SK-N-SH (cell line): ENCODE data around the gene GRIP2. TPM values are rescaled to one million over a fixed set of nuclear protein-coding genes. Genes with fewer than 3 reads are reported as not detected.

Experiments
- CTCF ChIA-PET: fragments of 300-600, 350-600 bp; formaldehyde crosslinking; extraction: SDS; loops from one replicate; lab custom pipeline; 2021; lab: Yijun Ruan, JAX
- POLR2A ChIA-PET: fragments of 350-600 bp; sonication (Branson Sonifier 250); formaldehyde crosslinking; extraction: SDS; loops from one replicate; lab custom pipeline; 2020; ENCODE audit warnings: antibody characterized with exemption, inconsistent platforms; lab: Yijun Ruan, JAX
- DNase-seq: peaks from one replicate; pipeline ENCODE4 v3.0.0; 2012
- H2AFZ ChIP-seq: fragments of 200-600 bp; sonication (generic); 2 replicates; pipeline ENCODE4 v1.8.1; 2016; ENCODE audit warnings: antibody characterized with exemption, mild to moderate bottlenecking, low read depth
- H3F3A ChIP-seq: fragments of 200-600 bp; sonication (generic); replicated peaks from 2 replicates; pipeline ENCODE3; 2016; ENCODE audit warnings: antibody characterized with exemption, mild to moderate bottlenecking; ENCODE audit not compliant: insufficient read depth
- H3K27ac ChIP-seq, 2 experiments: fragments of 200-500 bp in 1 of 2; fragments of 200-600 bp in 1 of 2; sonication (Bioruptor generic) in 1 of 2; sonication (generic), shearing (Covaris generic) in 1 of 2; 2 replicates each; pipeline versions ENCODE4 v1.5.1 to v1.6.1; 2014 to 2016; ENCODE audit warnings: low read depth in 2 of 2, inconsistent platforms in 1 of 2, low read length in 1 of 2, mild to moderate bottlenecking in 1 of 2, mixed read lengths in 1 of 2
- H3K27me3 ChIP-seq: fragments of 200-600 bp; sonication (generic), shearing (Covaris generic); 2 replicates; pipeline ENCODE4 v1.6.1; 2016; ENCODE audit warnings: mixed run types; ENCODE audit not compliant: insufficient read depth
- H3K36me3 ChIP-seq, 2 experiments: fragments of 200-500 bp in 1 of 2; fragments of 200-600 bp in 1 of 2; sonication (Bioruptor generic) in 1 of 2; sonication (generic) in 1 of 2; replicated peaks in 1 of 2; 2 replicates each; pipeline versions ENCODE3 to v1.5.1; 2014 to 2016; ENCODE audit warnings: low read length in 1 of 2, mild to moderate bottlenecking in 1 of 2; ENCODE audit not compliant: insufficient read depth in 2 of 2, control insufficient read depth in 1 of 2
- H3K4me1 ChIP-seq, 2 experiments: fragments of 200-500 bp in 1 of 2; fragments of 200-600 bp in 1 of 2; sonication (Bioruptor generic) in 1 of 2; sonication (generic), shearing (Covaris generic) in 1 of 2; 2 replicates each; pipeline versions ENCODE4 v1.5.1 to v1.6.1; 2014 to 2016; ENCODE audit warnings: low read depth in 1 of 2, low read length in 1 of 2, mixed run types in 1 of 2; ENCODE audit not compliant: insufficient read depth in 2 of 2, control insufficient read depth in 1 of 2
- H3K4me2 ChIP-seq: fragments of 200-600 bp; sonication (generic), shearing (Covaris generic); 2 replicates; pipeline ENCODE4 v1.6.1; 2017; ENCODE audit warnings: mixed run types
- H3K4me3 ChIP-seq, 2 experiments: fragments of 200-500 bp in 1 of 2; fragments of 200-600 bp in 1 of 2; sonication (Bioruptor generic) in 1 of 2; sonication (generic), shearing (Covaris generic) in 1 of 2; 2 replicates each; pipeline versions ENCODE4 v1.5.1 to v1.8.1; 2014 to 2016; ENCODE audit warnings: low read depth in 2 of 2, inconsistent platforms in 1 of 2, low read length in 1 of 2, mild to moderate bottlenecking in 1 of 2, mixed read lengths in 1 of 2, moderate library complexity in 1 of 2
- H3K79me2 ChIP-seq: fragments of 200-600 bp; sonication (generic); 2 replicates; pipeline ENCODE4 v1.8.1; 2017; ENCODE audit warnings: mild to moderate bottlenecking; ENCODE audit not compliant: insufficient read depth
- H3K9ac ChIP-seq: fragments of 200-600 bp; sonication (generic); 2 replicates; pipeline ENCODE4 v1.6.1; 2017; ENCODE audit warnings: mixed run types
- H3K9me2 ChIP-seq: fragments of 200-600 bp; sonication (generic); 2 replicates; pipeline ENCODE4 v1.6.1; 2017; ENCODE audit warnings: mixed run types
- H3K9me3 ChIP-seq: fragments of 200-600 bp; sonication (generic); 2 replicates; pipeline ENCODE4 v1.6.1; 2017; ENCODE audit warnings: mixed run types, mild to moderate bottlenecking, moderate library complexity
- H4K20me1 ChIP-seq: fragments of 200-600 bp; sonication (generic); 2 replicates; pipeline ENCODE4 v1.6.1; 2017; ENCODE audit warnings: mild to moderate bottlenecking, mixed run types; ENCODE audit not compliant: insufficient read depth
- ELF1 ChIP-seq: IDR thresholded peaks from 2 replicates; pipeline ENCODE4 v1.4.0; 2012
- FOSL2 ChIP-seq: IDR thresholded peaks from 2 replicates; pipeline ENCODE4 v1.4.0; 2012; ENCODE audit warnings: low read depth, mild to moderate bottlenecking, moderate library complexity, borderline replicate concordance
- FOXJ3 ChIP-seq: sonication (generic); formaldehyde crosslinking; IDR thresholded peaks from 2 replicates; pipeline ENCODE4 v1.5.1; 2020; ENCODE audit warnings: mild to moderate bottlenecking, missing genetic modification reagents
- FOXM1 ChIP-seq: IDR thresholded peaks from 2 replicates; pipeline ENCODE4 v1.4.0; 2012; ENCODE audit warnings: low read depth, mild to moderate bottlenecking
- GABPA ChIP-seq: IDR thresholded peaks from 2 replicates; pipeline ENCODE4 v1.4.0; 2012; ENCODE audit warnings: low read depth, mild to moderate bottlenecking
- MAX ChIP-seq: IDR thresholded peaks from 2 replicates; pipeline ENCODE4 v1.4.0; 2012; ENCODE audit warnings: low read depth
- MEF2A ChIP-seq: IDR thresholded peaks from 2 replicates; pipeline ENCODE4 v1.4.0; 2012; ENCODE audit warnings: low read depth, borderline replicate concordance
- NFIC ChIP-seq: IDR thresholded peaks from 2 replicates; pipeline ENCODE4 v1.4.0; 2012; ENCODE audit warnings: borderline replicate concordance
- POLR2AphosphoS5 ChIP-seq: IDR thresholded peaks from 2 replicates; pipeline ENCODE4 v1.6.1; 2012; ENCODE audit warnings: low read depth, low read length
- REST ChIP-seq: IDR thresholded peaks from 2 replicates; pipeline ENCODE4 v1.6.1; 2012; ENCODE audit warnings: mild to moderate bottlenecking, low read depth, low read length, moderate library complexity
- SIN3A ChIP-seq: IDR thresholded peaks from 2 replicates; pipeline ENCODE4 v1.6.1; 2012; ENCODE audit warnings: low read depth, mild to moderate bottlenecking, low read length, moderate library complexity, borderline replicate concordance
- SMC3 ChIP-seq: IDR thresholded peaks from 2 replicates; pipeline ENCODE4 v1.6.1; 2012; ENCODE audit warnings: low read depth, low read length, improper control_type of control experiment
- TAF1 ChIP-seq: IDR thresholded peaks from 2 replicates; pipeline ENCODE4 v1.6.1; 2012; ENCODE audit warnings: low read depth, mild to moderate bottlenecking, low read length, moderate library complexity, borderline replicate concordance
- TEAD4 ChIP-seq: IDR thresholded peaks from 2 replicates; pipeline ENCODE4 v1.4.0; 2012; ENCODE audit warnings: mild to moderate bottlenecking, borderline replicate concordance; ENCODE audit not compliant: insufficient read depth
- USF1 ChIP-seq: IDR thresholded peaks from 2 replicates; pipeline ENCODE4 v1.4.0; 2012; ENCODE audit warnings: low read depth, borderline replicate concordance
- USF2 ChIP-seq: fragments of 150-350 bp; IDR thresholded peaks from 2 replicates; pipeline ENCODE4 v1.6.1; 2017; ENCODE audit warnings: antibody characterized with exemption, low read length, low read depth, borderline replicate concordance
- WGBS: methylation state at CpG from one replicate; pipeline ENCODE4 v1.1.6; 2017; ENCODE audit warnings: low lambda C conversion rate; 5-methylcytosine and 5-hydroxymethylcytosine counted together
- polyA plus RNA-seq, 3 experiments: library from polyadenylated mRNA; depleted of rRNA; stranded (reverse); fragments of >200 nt; gene quantifications; 2 replicates each; pipeline ENCODE4 v1.2.3, GENCODE V29; 2012
- TF ChIP-seq, protein P1 (sequence below): IDR thresholded peaks from 2 replicates; pipeline ENCODE4; 2012
- TF ChIP-seq, protein P2 (sequence below): IDR thresholded peaks from 2 replicates; pipeline ENCODE4 v1.4.0; 2012; ENCODE audit warnings: low read depth, borderline replicate concordance

The GRIP2 gene
- polyA plus RNA-seq, 1 of the 3 experiments (the other 2 are of a cell fraction): 0.15 TPM

DNA sequence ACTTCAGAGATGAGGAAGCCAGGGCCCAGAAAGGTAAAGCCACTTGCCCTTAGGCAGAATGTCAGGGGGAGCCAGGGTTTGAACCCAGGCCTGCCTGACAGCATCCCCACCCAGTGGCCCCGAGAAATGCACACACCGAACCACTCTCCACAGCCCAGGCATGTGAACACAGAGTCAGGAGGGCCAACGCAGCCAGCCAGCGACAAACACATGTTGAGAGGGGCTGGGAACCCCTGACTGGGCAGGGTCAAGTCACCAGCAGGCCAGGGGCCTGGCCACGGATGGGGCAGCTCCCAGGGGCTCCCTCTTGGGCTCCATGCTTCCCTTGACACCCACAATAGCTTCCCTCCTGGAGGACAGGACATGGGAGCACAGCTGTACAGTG lies 5.1 kb upstream of the GRIP2 start:
- TF ChIP-seq, protein P1, sequence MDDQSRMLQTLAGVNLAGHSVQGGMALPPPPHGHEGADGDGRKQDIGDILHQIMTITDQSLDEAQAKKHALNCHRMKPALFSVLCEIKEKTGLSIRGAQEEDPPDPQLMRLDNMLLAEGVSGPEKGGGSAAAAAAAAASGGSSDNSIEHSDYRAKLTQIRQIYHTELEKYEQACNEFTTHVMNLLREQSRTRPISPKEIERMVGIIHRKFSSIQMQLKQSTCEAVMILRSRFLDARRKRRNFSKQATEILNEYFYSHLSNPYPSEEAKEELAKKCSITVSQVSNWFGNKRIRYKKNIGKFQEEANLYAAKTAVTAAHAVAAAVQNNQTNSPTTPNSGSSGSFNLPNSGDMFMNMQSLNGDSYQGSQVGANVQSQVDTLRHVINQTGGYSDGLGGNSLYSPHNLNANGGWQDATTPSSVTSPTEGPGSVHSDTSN: no peak
- TF ChIP-seq TEAD4 (no peak), ELF1 (no peak), USF1 (no peak), NFIC (no peak), MAX (no peak), REST (no peak), FOSL2 (no peak), TAF1 (no peak), USF2 (no peak), SIN3A (no peak), POLR2AphosphoS5 (no peak), SMC3 (no peak), MEF2A (no peak), FOXJ3 (CRISPR knock-in tag) (no peak), GABPA (no peak), FOXM1 (no peak)
- TF ChIP-seq, protein P2, sequence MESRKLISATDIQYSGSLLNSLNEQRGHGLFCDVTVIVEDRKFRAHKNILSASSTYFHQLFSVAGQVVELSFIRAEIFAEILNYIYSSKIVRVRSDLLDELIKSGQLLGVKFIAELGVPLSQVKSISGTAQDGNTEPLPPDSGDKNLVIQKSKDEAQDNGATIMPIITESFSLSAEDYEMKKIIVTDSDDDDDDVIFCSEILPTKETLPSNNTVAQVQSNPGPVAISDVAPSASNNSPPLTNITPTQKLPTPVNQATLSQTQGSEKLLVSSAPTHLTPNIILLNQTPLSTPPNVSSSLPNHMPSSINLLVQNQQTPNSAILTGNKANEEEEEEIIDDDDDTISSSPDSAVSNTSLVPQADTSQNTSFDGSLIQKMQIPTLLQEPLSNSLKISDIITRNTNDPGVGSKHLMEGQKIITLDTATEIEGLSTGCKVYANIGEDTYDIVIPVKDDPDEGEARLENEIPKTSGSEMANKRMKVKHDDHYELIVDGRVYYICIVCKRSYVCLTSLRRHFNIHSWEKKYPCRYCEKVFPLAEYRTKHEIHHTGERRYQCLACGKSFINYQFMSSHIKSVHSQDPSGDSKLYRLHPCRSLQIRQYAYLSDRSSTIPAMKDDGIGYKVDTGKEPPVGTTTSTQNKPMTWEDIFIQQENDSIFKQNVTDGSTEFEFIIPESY: no peak
- peaks cover 0 to 19% of the 10 kb centered on the region in 2 experiments; a peak in 1 of 4 replicates for H3K4me1 ChIP-seq
- H2AFZ ChIP-seq: no peak overlapping the region
- no peaks in the 10 kb centered on the region for H3F3A ChIP-seq
- H3K4me2 ChIP-seq: no peak overlapping the region
- H3K9me2 ChIP-seq: no peaks in the 10 kb centered on the region
- no peaks in the 10 kb centered on the region for H4K20me1 ChIP-seq
- no peaks in the 10 kb centered on the region; the same call in 1 of the 2 replicates for H3K27me3 ChIP-seq
- no peak overlapping the region for H3K9ac ChIP-seq
- WGBS: 0% methylated on average over 1 of the region's 5 CpGs
- no peak for DNase-seq
- H3K36me3 ChIP-seq: no peaks in the 10 kb centered on the region
- H3K4me3 ChIP-seq: no peak overlapping the region
- no peaks in the 10 kb centered on the region for H3K79me2 ChIP-seq
- POLR2A ChIA-PET: no interaction called here
- CTCF ChIA-PET: interaction anchor here (1.2 to 8.5 kb wide), 4 partner anchors 9 to 62 kb away, joined by 3 to 183 read pairs (median 48); partner anchors contain the start of gene GRIP2
- no peak overlapping the region for H3K27ac ChIP-seq
- no peaks in the 10 kb centered on the region for H3K9me3 ChIP-seq
